HEK293T (cell line): ENCODE data around the gene CYP26A1.

ENCODE experiments used
- CTCF ChIA-PET: fragments of 350-600 bp; formaldehyde crosslinking; extraction: SDS; loops from one replicate; lab custom pipeline; 2021; ENCODE audit warnings: antibody characterized with exemption, inconsistent platforms; lab: Yijun Ruan, JAX
- POLR2A ChIA-PET: fragments of 350-600 bp; formaldehyde crosslinking; extraction: SDS; loops from one replicate; lab custom pipeline; 2020; ENCODE audit warnings: antibody characterized with exemption, inconsistent platforms; lab: Yijun Ruan, JAX
- DNase-seq: peaks from one replicate; pipeline ENCODE4 v3.0.0; 2012; ENCODE audit warnings: mixed read lengths; ENCODE audit errors: extremely low spot score
- ARNT ChIP-seq: fragments of 450-650 bp; IDR thresholded peaks from 2 replicates; pipeline ENCODE4 v1.6.1; 2017; ENCODE audit warnings: mild to moderate bottlenecking
- BHLHE40 ChIP-seq: fragments of 450-650 bp; IDR thresholded peaks from 2 replicates; pipeline ENCODE4 v1.6.1; 2016; ENCODE audit warnings: mild to moderate bottlenecking, moderate library complexity, borderline replicate concordance
- CTBP1 ChIP-seq: fragments of 450-650 bp; IDR thresholded peaks from 2 replicates; pipeline ENCODE4 v1.6.1; 2016; ENCODE audit warnings: borderline replicate concordance
- ELF4 ChIP-seq: fragments of 450-650 bp; IDR thresholded peaks from 2 replicates; pipeline ENCODE4 v1.6.1; 2017; ENCODE audit warnings: antibody characterized with exemption
- FOXA1 ChIP-seq: fragments of 450-650 bp; IDR thresholded peaks from 2 replicates; pipeline ENCODE4 v1.6.1; 2016; ENCODE audit warnings: mild to moderate bottlenecking
- FOXK2 ChIP-seq: fragments of 450-650 bp; IDR thresholded peaks from 2 replicates; pipeline ENCODE4 v1.6.1; 2016; ENCODE audit warnings: mild to moderate bottlenecking
- FOXM1 ChIP-seq: fragments of 450-650 bp; IDR thresholded peaks from 2 replicates; pipeline ENCODE4 v1.6.1; 2017; ENCODE audit warnings: mild to moderate bottlenecking, borderline replicate concordance
- HDGF ChIP-seq: fragments of 450-650 bp; IDR thresholded peaks from 2 replicates; pipeline ENCODE4 v1.6.1; 2017; ENCODE audit warnings: antibody characterized with exemption, borderline replicate concordance
- L3MBTL2 ChIP-seq: fragments of 450-650 bp; conservative IDR thresholded peaks from 2 replicates; pipeline ENCODE4 v1.6.1; 2016; ENCODE audit warnings: mild to moderate bottlenecking
- LEF1 ChIP-seq: fragments of 450-650 bp; IDR thresholded peaks from 2 replicates; pipeline ENCODE4 v1.6.1; 2017; ENCODE audit warnings: mild to moderate bottlenecking, borderline replicate concordance
- NFRKB ChIP-seq: fragments of 450-650 bp; IDR thresholded peaks from 2 replicates; pipeline ENCODE4 v1.6.1; 2016; ENCODE audit warnings: mild to moderate bottlenecking, moderate library complexity
- SP1 ChIP-seq: fragments of 450-650 bp; IDR thresholded peaks from 2 replicates; pipeline ENCODE4 v1.6.1; 2017
- SUZ12 ChIP-seq: fragments of 450-650 bp; IDR thresholded peaks from 2 replicates; pipeline ENCODE4 v1.6.1; 2016; ENCODE audit warnings: mild to moderate bottlenecking
- TARDBP ChIP-seq: fragments of 450-650 bp; IDR thresholded peaks from 2 replicates; pipeline ENCODE4 v1.6.1; 2016
- ZNF384 ChIP-seq: fragments of 450-650 bp; IDR thresholded peaks from 2 replicates; pipeline ENCODE4 v1.6.1; 2016
- TF ChIP-seq, protein P1 (sequence below): fragments of 450-650 bp; IDR thresholded peaks from 2 replicates; pipeline ENCODE4 v1.6.1; 2016

The CYP26A1 gene, protein sequence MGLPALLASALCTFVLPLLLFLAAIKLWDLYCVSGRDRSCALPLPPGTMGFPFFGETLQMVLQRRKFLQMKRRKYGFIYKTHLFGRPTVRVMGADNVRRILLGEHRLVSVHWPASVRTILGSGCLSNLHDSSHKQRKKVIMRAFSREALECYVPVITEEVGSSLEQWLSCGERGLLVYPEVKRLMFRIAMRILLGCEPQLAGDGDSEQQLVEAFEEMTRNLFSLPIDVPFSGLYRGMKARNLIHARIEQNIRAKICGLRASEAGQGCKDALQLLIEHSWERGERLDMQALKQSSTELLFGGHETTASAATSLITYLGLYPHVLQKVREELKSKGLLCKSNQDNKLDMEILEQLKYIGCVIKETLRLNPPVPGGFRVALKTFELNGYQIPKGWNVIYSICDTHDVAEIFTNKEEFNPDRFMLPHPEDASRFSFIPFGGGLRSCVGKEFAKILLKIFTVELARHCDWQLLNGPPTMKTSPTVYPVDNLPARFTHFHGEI

DNA sequence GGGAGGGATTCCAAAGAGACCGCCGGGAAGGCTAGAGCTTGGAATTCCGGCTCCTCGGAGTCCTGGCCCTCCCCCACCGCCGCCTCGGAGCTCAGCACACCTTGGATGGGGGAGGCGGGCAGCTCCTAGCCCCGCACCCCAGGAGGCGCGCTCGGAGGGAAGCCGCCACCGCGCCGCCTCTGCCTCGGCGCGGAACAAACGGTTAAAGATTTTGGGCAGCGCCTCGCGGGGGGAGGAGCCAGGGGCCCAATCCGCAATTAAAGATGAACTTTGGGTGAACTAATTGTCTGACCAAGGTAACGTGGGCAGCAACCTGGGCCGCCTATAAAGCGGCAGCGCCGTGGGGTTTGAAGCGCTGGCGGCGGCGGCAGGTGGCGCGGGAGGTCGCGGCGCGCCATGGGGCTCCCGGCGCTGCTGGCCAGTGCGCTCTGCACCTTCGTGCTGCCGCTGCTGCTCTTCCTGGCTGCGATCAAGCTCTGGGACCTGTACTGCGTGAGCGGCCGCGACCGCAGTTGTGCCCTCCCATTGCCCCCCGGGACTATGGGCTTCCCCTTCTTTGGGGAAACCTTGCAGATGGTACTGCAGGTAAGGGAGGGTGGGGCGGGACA, at the start of gene CYP26A1:
Gene CYP26A1 (plus strand): TSS at position 355 of the 608 bp plus-strand sequence. CDS start 42 bp downstream, at position 397.
- TF ChIP-seq SUZ12 (no peak), L3MBTL2 (peak; percentile 34; the same call in 1 of the 2 replicates)
- CTCF ChIA-PET: interaction anchor here (0.7 kb wide), 1 partner anchor 18 kb away, joined by 5 read pairs; no protein-coding TSS in a partner anchor
- DNase-seq: peak; percentile 65
- POLR2A ChIA-PET: interaction anchor here (1.4 kb wide), 1 partner anchor 21 kb away, joined by 4 read pairs; no protein-coding TSS in a partner anchor

DNA sequence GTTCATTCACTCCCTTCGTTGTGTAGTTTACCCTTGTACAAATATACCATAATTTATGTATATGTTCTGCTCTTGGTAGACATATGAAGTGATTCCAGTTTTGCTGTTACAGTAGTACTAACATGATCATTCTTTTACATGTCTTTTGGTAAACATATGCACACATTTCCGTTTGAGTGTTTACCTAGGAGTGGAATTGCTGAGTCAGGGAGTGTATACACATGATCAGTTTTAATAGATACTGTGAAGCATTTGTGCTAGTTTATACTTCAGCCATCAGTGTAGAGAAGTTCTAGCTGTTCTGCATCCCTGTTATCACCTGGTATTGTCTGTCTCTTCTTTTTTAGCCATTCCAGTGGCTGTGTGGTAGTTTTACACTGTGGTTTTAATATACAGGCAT, 47.6 kb upstream of the CYP26A1 start:
- no peak for TF ChIP-seq FOXM1
- TF ChIP-seq, protein P1, sequence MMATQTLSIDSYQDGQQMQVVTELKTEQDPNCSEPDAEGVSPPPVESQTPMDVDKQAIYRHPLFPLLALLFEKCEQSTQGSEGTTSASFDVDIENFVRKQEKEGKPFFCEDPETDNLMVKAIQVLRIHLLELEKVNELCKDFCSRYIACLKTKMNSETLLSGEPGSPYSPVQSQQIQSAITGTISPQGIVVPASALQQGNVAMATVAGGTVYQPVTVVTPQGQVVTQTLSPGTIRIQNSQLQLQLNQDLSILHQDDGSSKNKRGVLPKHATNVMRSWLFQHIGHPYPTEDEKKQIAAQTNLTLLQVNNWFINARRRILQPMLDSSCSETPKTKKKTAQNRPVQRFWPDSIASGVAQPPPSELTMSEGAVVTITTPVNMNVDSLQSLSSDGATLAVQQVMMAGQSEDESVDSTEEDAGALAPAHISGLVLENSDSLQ: no peak
- no peak for TF ChIP-seq SUZ12
- no peak for TF ChIP-seq BHLHE40
- no peak for TF ChIP-seq TARDBP
- no peak for TF ChIP-seq L3MBTL2
- no peak for TF ChIP-seq HDGF
- no peak for TF ChIP-seq ELF4
- no peak for TF ChIP-seq CTBP1
- no peak for TF ChIP-seq ARNT
- no peak for TF ChIP-seq FOXK2
- no peak for TF ChIP-seq LEF1
- no peak for TF ChIP-seq FOXA1
- TF ChIP-seq SP1: no peak
- no peak for TF ChIP-seq ZNF384
- TF ChIP-seq NFRKB: no peak
- DNase-seq: no peak
- ChIA-PET CTCF (no interaction called here), POLR2A (no interaction called here)

DNA sequence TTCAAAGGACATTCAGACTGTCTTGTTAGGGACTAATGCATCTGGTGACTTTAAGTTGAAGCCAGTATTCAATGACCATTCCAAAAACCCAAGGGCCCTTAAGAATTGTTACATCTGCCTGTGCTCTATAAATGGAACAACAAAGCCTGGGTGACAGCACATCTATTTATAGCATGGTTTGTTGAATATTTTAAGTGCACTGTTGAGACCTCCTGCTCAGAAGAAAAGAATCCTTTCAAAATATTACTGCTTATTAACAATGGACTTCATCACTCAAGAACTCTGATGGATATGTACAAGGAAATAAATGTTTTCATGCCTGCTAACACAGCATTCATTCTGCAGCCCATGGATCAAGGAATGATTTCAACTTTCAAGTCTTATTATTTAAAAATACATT, 46.2 kb upstream of the CYP26A1 start:
- no peak for DNase-seq
- ChIA-PET CTCF (no interaction called here), POLR2A (no interaction called here)
- no peak for TF ChIP-seq CTBP1
- no peak for TF ChIP-seq HDGF
- TF ChIP-seq TARDBP: no peak
- TF ChIP-seq FOXM1: no peak
- no peak for TF ChIP-seq FOXA1
- no peak for TF ChIP-seq LEF1
- no peak for TF ChIP-seq ARNT
- no peak for TF ChIP-seq ZNF384
- TF ChIP-seq NFRKB: no peak
- TF ChIP-seq SP1: no peak
- no peak for TF ChIP-seq SUZ12
- no peak for TF ChIP-seq L3MBTL2
- TF ChIP-seq, protein P1: no peak
- TF ChIP-seq FOXK2: no peak

DNA sequence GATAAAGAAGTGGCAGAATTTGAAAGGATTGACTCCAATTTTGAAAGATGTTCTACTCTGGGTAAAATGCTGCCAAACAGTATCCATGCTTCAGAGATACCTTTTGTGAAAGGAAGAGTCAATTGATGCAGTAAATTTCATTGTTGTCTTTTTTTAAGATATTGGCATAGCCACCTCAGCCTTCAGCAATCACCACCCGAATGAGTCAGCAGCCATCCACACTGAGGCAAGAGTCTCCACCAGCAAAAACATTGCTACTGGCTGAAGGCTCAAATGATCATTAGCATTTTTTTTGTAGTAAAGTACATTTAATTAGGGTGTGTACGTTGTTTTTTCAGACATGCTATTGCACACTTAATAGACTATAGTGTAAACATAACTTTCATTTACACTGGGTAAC, 44.8 kb upstream of the CYP26A1 start:
- CTCF ChIA-PET: no interaction called here
- POLR2A ChIA-PET: no interaction called here
- DNase-seq: no peak
- TF ChIP-seq ARNT: no peak
- TF ChIP-seq CTBP1: no peak
- TF ChIP-seq, protein P1: no peak
- no peak for TF ChIP-seq SUZ12
- TF ChIP-seq L3MBTL2: no peak
- no peak for TF ChIP-seq FOXK2
- no peak for TF ChIP-seq NFRKB
- no peak for TF ChIP-seq HDGF
- no peak for TF ChIP-seq ZNF384
- no peak for TF ChIP-seq TARDBP
- TF ChIP-seq SP1: no peak
- no peak for TF ChIP-seq LEF1
- no peak for TF ChIP-seq FOXA1
- no peak for TF ChIP-seq ELF4

DNA sequence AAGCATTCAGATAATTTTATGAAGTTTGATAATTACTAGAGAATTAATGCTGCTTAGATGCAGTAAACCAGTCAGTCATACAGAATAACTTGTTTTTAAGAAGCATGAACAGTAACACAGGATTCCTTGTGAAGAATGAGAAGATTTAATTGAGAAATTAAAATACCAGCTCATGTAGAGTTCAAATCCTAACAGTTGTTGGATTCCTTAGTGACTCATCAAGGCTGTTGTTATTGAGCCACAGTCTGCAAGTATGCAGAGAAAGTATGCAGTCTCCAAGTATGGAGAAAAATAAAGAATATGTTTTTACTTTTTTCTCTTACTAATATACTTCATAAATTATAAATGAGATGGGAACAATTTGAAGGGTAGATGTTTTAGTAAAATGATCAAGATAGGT, 43.3 kb upstream of the CYP26A1 start:
- CTCF ChIA-PET: no interaction called here

More for the DNA sequence above, 43.3 kb upstream of the CYP26A1 start:
- no peak for DNase-seq
- TF ChIP-seq FOXA1 (no peak), FOXK2 (no peak), ZNF384 (no peak), SUZ12 (no peak), FOXM1 (no peak), NFRKB (no peak), SP1 (no peak), TARDBP (no peak), LEF1 (no peak), L3MBTL2 (no peak)
- TF ChIP-seq, protein P1: no peak
- POLR2A ChIA-PET: no interaction called here
